ENCODE results near the gene DCPS.
"Not testable (repeated sequence)": the region's sequence is repeated elsewhere in the genome, so short reads cannot be mapped to it uniquely, and the experiment has no call there.

DCPS gene, protein sequence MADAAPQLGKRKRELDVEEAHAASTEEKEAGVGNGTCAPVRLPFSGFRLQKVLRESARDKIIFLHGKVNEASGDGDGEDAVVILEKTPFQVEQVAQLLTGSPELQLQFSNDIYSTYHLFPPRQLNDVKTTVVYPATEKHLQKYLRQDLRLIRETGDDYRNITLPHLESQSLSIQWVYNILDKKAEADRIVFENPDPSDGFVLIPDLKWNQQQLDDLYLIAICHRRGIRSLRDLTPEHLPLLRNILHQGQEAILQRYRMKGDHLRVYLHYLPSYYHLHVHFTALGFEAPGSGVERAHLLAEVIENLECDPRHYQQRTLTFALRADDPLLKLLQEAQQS

DNA sequence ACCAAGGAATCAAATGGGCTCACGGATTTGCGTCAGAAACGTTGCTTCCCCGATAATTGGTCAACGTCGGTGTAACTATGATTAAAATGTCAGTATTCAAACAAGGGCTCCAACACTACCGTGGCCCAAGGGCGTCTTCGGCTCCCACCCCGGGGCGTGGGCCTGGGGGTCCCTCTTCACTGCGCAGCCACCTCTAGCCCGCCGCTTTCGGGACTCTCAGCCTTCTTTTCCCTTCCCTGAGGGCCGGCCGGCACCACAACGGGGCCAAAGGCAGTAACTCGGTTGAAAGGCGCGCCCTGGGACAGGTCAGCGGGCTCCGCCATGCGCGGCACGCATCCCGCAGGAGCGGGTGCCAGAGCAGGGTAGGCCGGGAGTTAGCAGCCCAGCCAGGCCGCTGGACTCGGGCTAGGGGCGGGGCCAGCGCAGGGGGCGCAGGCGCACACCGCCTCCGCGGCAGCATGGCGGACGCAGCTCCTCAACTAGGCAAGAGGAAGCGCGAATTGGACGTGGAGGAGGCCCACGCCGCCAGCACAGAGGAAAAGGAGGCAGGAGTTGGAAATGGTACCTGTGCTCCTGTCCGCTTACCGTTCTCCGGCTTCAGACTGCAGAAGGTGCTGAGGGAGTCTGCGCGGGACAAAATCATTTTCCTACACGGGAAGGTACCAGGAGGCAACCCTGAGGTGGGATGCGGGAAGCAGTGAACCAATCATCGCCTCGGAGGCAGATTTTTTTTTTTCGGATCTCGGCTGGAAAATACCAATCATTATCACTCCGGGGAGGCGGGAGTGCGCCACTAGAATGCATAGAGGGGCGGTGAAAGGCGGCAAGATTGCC, at the start of gene DCPS:
DCPS (plus strand) TSS at position 438 of the 834 bp plus-strand sequence; CDS start at position 459, 21 bp downstream.
- DNase-seq: peak; percentile 83

DNA sequence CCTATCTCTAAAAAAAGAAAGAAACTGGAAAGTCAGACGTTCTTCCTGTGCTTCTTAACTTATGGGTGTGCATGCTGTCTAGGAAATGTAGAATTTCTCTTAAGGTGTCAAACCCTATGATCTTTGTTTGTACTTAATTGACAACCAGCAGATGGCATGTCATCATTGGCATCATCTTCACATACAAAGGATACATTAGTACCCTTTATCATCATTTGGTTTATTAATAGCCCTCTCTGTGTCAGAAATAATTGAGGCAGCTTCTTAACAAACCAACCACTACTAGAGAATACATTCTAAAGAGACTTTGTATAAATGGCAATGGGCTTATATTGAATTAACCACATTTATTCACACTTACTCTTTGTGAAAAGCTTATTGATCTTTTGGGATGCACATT, 49.0 kb upstream of the DCPS start:
- DNase-seq: no peak

DNA sequence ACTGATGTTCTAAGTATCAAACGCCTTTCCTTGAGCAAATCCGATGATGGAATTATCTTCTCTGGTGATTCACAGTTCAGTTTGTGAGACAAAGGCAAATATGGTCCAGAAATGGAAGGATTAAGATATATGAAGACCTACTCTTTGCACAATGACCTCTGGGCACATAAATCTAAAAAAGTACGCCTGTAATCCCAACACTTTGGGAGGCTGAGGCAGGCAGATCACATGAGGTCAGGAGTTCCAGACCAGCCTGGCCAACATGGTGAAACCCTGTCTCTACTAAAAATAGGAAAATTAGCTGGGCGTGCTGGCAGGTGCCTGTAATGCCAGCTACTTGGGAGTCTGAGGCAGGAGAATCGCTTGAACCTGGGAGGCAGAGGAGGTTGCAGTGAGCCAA, 48.4 kb upstream of the DCPS start:
- DNase-seq: not testable (repeated sequence)

DNA sequence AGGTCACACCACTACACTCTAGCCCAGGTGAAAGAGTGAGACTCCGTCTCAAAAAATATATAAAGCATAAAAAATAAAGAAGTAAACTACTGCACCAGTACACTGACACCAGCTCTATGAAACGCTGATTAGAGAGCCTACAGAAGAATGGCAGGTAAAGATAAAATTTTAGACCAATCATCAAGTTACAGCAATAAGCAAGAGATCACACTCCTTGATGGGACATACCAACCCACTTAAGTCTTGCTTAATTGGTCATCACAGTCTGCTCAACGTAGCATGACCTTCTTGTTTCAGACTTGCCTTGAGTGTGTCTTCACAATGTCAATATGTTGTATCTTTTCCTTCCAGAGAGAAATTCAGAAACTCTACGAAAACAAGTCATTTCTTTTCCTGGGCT, 47.6 kb upstream of the DCPS start:
- DNase-seq: no peak

DNA sequence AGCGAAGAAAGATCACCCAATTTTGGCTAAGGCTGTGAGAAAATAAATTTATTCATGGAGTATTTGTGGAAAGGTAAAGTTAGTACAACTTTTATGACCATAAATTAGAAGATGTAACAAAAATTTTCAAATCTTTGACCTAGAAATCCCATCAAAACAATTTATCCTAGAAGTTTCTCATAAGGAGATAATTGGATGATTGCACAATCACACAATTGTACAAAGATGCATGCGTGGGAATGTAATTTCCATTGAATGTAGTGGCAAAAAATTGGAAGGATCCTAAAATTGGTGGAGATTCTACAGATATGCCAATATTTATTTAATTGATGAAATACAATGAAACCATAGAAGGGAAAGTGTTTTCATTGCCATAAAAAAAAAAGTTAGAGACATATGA, 46.7 kb upstream of the DCPS start:
- DNase-seq: no peak

DNA sequence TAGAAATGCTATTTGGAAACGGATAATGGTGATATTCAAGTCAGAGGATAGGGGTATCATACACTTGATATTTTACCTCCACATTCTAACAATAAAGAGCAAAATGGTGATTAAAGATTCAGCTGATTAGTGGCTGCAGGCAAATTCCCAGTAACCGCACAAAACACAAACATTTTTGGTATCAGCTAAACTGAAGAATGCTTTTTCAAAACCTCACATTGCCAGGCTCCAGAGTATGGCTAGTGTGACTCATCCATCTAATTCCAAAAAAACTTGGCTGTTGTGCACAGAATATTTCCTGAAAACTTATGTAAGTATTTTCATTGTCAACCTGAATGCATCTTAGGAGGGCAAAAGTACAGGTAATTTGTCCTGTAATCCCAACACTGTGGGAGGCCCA, 46.1 kb upstream of the DCPS start:
- DNase-seq: no peak

DNA sequence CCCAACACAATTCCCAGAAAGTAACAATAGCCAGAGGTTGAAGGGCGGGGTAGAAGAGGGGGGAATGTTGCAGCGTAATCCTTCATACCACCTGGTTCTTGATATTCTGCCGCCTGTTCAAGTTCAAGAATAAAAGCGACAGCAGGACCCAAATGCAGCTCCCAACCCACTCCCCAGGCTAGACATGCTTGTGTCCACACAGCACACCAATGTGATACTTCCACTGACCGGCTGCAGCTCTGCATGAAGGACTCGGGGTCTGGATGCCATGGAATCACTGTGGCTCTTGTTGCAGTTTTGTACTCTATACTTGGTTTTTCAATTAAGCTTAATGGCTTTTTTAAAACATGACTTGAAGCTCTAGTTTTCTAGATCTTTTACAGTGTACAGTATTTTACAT, 41.6 kb upstream of the DCPS start:
- DNase-seq: no peak

DNA sequence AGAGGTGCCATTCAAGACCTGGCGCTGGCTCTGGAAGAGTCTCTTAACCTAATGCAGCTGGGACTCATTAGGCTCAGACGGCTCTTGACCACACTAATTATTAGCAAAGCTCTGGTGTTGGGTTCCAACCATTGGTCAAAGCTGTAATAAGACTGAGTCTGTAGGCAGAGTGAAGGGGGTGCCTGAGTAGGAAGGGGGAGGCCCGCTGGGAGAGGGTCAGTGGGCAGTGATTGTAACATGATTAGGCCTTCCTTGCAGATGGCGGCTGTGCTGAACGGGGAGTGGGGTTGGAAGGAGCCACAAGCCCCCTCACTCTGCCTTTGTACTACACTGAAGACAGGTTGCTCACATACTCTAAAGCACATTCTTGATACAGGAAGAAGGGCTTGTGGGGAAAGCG, 40.4 kb upstream of the DCPS start:
- no peak for DNase-seq

DNA sequence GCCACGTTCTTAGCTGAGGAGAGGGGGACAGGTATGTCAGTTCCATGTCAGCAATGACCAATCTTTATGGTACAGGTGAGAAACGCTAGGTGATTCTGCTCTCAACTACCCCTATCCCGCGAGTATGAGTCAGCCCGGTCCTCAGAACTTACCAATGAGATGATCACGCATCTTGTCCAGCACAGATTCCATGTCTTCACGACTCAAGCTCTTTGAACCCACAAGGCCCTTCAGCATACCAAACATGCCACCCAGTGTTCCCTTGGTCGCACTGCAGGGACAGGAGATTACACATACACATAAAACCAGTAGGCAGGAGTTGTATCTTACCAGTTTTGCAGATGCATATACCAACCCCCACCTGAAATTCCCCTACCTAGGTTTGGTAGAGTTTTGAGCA, 38.0 kb upstream of the DCPS start:
- DNase-seq: no peak

DNA sequence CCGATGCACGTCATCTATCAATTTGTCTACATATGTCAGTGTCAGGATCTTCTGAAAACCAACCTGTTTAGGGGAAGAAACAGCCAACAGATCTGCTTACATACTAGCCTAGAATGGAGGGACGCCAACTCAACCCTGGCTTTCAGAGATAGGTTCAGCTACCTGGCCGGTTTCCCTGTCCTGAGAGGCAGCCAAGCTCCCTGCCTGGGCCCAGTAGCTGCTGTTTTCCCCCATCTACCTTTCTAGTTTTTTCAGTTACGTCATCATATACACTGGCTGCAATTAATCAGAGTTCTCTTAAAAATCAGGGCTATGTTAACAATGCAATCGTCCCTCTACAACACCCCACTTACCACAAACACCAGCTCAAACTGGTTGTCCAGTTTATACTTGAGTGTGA, 36.2 kb upstream of the DCPS start:
- DNase-seq: no peak

DNA sequence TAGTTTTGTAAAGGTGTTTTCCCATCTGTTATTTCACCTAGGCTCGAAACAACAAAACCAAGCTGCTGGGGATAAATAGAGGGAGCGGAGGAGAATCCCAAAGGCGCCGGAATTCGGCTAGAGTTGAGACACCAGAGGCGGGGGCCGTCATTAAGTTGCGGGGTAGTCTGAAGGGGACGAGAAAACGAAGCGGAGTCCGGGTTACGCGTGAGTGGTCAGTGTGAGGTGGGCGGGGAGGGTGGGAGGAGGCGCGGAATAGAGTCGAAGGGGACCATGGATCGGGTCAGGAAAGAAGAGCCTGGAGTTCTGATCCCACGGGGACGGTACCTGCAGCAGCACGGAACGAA, 35.5 kb upstream of the DCPS start:
- no peak for DNase-seq

DNA sequence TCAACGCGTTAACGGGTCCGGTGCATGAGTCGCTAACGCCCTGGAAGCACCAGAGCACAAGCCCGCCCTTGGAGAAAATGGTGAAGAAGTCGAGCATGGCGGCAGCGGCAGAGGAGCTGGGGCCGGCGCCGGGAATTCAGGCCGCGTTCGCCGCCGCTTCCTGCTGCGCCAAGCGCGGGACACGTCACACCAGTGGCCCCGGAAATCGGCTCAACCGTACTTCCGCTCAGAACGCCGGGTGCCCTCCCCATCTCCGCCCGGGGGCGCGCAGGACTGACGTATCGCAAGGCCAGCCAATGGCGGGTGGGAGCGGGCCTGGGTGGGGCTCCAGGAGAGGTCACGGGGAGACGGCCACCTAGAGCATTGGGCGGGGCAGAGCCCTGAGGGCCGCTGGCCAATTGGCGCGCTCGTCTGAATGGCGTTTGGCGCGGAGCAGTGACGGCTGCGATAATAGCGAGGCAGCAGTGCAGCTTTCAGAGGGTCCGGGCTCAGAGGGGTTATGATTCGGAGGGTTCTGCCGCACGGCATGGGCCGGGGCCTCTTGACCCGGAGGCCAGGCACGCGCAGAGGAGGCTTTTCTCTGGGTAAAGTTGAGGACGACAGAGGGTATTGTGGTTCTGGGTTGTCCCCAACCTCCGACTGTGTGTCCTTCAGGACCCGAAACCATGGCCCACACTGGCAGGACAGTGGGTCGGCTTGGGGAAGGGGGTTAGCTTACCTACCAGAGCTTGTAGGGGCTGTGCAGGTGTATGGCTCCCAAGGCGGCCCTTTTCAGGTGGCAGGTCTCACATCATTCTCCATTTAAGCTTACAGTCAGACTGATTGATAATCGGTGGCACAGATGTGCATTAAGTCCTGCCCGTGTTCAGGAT, 34.9 kb upstream of the DCPS start, which contains the start of the genes FOXRED1 and SRPRA:
FOXRED1 (plus strand) TSS at position 447 of the 872 bp plus-strand sequence; CDS start at position 500, 53 bp downstream.
SRPRA (minus strand) TSS at position 188 of the 872 bp plus-strand sequence; CDS start at position 97, 91 bp downstream.
- peak; percentile 94 for DNase-seq

DNA sequence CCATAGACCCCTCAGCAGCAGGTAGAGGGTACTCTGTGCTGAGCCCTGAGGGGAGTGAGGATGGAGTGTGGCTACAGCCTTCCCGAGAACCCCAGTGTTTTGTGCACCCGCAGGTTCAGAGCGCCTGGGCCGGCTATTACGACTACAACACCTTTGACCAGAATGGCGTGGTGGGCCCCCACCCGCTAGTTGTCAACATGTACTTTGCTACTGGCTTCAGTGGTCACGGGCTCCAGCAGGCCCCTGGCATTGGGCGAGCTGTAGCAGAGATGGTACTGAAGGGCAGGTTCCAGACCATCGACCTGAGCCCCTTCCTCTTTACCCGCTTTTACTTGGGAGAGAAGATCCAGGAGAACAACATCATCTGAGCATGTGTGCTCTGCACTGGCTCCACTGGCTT, 26.5 kb upstream of the DCPS start:
- DNase-seq: no peak

DNA sequence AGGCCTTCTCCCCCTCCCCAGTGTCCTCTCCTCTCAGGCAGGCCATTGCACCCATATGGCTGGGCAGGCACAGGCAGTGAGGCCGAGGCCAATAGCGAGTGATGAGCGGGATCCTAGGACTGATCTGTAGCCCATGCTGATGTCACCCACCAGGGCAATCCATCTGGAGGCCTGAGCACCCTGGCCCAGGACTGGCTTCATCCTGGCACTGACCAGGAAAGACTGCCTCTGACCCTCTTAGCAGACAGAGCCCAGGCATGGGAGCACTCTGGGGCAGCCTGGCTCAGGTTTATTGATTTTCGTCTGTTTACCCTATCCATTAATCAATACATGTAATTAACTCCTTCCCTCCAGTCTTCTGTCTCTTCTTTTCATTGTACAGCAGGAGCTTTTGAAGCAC, 26.1 kb upstream of the DCPS start:
- no peak for DNase-seq

DNA sequence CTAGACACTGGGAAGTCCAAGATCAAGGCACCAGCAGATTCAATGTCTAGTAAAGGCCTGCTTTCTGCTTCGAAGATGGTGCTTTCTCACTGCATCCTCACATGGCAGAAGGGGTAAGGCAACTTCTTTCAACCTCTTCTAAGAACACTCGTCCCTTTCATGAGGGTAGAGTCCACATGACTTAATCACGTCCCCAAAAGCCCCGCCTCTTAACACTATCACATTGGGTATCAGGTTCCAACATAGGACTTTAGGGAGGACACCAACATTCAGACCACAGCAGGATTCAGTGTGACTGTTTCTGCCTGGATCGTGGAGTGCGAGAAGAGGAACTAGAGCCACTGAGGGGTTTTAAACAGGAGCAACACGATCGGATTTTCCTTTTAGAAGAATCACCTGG, 24.7 kb upstream of the DCPS start:
- DNase-seq: no peak

DNA sequence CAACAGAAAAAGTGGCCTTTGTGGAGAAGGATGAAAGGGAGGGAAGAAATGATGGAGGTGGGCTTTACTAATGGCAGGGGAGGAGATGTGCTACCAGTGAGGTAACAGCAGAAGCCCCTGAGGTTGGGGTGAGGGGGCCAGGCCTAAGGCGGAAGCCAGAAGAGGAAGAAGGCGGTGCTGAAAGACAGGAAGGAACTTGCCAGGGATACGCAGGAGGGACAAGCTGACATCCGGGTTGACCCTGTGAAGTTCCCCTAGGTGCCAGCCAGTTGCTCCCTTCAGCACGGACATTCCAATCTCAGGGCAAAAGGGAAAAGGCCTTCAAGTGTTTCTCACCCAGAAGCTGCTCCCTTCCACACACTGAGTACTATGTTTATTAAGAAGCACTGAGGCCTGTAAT, 23.3 kb upstream of the DCPS start:
- DNase-seq: no peak

DNA sequence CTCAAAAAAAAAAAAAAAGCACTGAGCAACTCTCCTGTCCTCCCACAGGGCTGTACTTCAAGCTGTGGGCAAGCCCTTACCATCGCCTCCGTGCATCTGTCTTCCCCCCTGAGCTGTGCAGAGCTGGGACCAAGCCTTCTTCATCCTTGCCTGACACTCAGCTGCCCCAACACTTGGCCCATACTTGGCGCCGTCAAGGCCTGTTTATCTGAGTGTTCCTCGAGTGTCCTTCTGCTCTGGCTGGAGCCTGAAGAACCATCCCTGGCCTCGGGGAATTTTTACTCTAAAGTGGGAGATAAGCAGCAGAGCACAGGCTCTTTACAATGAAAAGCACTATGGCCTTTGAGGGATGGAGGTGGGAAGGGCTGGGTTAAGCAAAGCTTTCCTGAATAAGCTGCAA, 22.6 kb upstream of the DCPS start:
- DNase-seq: no peak

DNA sequence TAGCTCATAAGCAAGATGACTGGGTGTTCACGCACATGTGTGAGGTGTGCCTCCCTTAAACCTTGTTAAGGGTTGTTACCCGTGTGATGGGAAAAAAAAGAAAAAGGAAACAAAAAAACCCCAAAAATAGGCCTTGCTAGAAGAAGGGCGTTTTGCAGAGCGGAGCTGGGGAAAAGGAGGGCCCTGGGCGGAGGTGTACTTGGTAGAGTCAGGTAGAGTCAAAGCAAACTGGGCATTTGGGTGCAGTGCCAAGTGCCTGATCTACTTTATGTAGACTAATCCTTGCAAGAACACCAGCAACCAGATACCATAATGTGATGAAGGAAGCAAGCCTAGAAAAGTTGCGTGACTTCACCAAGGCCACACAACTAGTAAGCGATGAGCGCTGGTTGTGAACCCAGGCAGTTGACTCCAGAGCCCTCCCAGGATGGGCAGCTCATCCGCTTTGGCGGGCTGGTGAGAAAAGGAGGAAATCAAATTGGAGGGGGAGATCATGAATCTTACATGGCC, 22.1 kb upstream of the DCPS start:
- DNase-seq: no peak

DNA sequence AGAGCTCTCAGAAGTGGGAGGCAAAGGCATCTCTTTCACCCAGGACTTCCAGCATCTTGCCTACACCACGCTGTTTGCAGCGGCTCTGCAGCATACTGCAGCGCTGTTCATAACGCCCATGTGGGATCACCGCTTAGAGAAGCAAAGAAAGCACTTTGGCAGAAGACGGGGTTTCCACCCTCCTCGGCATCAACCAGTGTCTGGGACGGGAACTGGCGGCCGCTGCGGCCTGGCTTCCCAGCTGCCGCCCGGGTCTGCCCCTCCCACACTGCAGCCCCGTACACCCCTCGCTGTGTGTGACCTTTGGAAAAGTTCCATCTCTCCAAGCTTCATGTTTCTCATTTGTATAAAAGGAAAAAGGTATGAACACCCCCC, 21.5 kb upstream of the DCPS start:
- DNase-seq: no peak

DNA sequence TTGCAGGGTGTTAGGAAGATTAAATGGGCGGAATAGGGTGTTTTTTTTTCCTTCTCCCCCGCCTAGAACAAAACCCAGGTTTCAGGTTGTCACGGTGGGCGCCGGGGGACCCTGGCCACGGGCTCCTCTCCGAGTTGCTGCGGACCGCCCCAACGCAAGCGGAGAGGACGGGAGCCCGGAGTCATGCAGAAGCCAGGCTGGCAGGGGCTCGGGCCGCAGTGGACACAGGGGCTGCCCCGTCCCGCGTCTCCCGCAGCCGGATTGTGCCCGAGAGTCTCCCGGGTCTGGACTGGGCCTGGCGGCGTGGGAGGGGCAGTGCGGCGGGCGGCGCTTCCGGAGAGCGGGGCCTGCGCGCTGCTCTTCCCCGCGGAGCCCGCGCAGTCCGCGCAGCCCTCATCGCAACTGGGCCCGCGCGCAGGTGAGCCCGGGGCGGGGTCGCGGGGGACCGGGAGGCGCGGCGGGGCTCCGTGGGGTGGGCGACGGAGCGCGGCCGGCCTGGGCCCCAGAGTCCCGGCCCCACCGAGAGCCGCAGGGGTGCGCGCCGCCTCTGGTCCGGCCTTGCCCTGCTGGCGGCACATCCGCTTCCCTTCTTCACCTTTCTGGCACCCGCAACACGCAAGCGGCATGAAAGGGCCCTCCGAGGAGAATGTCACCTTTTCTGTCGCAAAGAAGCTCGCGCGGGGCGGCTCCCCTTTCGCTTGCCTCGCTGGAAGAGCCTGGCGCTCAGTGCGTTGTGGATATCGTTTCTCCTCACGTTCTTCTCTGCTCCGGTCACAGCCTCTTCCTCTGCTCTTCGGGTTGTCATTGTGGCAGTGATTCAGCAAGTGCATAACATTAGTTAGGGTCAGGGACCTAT, 20.9 kb upstream of the DCPS start, which contains the start of gene TIRAP:
TIRAP (plus strand) TSS at position 358 of the 856 bp plus-strand sequence. CDS start 7,802 bp downstream, outside the sequence.
- no peak for DNase-seq

DNA sequence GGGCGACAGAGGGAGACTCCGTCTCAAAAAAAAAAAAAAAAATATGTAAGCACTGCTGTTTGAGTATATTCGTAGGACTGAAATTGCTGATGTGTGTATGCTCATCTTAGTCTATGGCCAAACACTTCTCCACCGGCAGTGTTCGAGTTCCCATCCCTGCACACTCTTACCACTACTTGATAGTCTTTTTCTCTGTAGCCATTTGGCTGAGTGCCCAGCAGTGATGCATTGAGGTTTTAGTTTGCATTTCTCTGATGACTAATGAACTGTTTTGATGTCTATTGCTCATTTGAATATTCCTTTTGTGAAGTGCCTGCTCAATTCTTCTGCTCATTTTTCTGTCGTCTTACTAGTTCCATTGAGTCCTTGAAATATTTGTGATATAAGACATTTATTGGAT, 19.0 kb upstream of the DCPS start:
- peak; percentile 68 for DNase-seq

DNA sequence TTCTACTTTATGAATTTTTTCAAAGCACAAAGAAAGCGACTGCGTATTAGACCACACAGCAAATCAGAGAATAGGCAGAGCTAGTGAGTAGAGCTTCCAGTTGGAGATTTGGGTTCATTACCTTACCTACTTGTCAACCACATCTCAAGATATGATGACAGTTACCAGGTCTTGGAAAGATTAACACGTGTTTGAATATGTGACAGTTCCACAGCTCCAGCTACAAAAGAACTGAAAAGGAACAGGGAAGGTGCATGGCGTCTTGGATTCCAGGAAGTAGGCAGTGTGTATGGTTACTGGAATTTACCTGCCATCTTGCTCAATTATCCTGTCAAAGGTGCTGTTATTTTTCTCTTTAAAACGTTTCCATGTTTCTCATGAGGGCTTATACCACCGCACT, 15.6 kb upstream of the DCPS start:
- no peak for DNase-seq

Measured in T1000 (cell line).